GM23248 (cell line): ENCODE data around the gene PRLHR.

Source experiments
- EZH2 ChIP-seq: fragments of 200-600 bp; sonication (generic); IDR thresholded peaks from 2 replicates; pipeline ENCODE4 v1.6.1; 2018; ENCODE audit warnings: antibody characterized with exemption, mild to moderate bottlenecking; ENCODE audit not compliant: insufficient read depth, poor library complexity, severe bottlenecking
- EZH2phosphoT487 ChIP-seq: fragments of 200-600 bp; sonication (generic); IDR thresholded peaks from 2 replicates; pipeline ENCODE4 v1.6.1; 2018; ENCODE audit warnings: antibody characterized with exemption, moderate library complexity, mild to moderate bottlenecking, low read depth; ENCODE audit not compliant: insufficient read depth

GRCh38 chr10:118562851-118563250 lies 32.6 kb downstream of the PRLHR start:
- TF ChIP-seq EZH2 (no peak), EZH2phosphoT487 (no peak)
